Heart left ventricle (tissue), 16 donors: Measurements from ENCODE around the gene ATP5PD. TPM values are rescaled to one million over a fixed set of nuclear protein-coding genes. Genes with fewer than 3 reads are reported as not detected.
"Not testable (repeated sequence)": the region's sequence is repeated elsewhere in the genome, so short reads cannot be mapped to it uniquely, and the experiment has no call there.

Source experiments
- ATAC-seq, 4 donors: fragments of 200-7000 bp; cut with Tn5 transposase; one replicate each; pipeline ENCODE4 v1.9.1; 2020 to 2022; ENCODE audit warnings: moderate library complexity in 4 of 4, mild to moderate bottlenecking in 3 of 4, moderate number of reproducible peaks in 1 of 4
- DNase-seq, 5 donors: peaks; one replicate each; pipeline ENCODE4 v3.0.0-alpha.2; 2020
- H3K27ac ChIP-seq, 12 donors: fragments of 200-600 bp; sonication (generic) in 4 of 12; one replicate each; pipeline versions ENCODE4 v1.5.0 to v1.8.0; 2016 to 2022; ENCODE audit warnings: mild to moderate bottlenecking in 2 of 12
- H3K27me3 ChIP-seq, 9 donors: fragments of 200-600 bp; sonication (generic) in 2 of 9; one replicate each; pipeline versions ENCODE4 v1.5.1 to v1.8.0; 2016 to 2022; ENCODE audit warnings: mild to moderate bottlenecking in 3 of 9
- H3K36me3 ChIP-seq, 9 donors: fragments of 200-600 bp; sonication (generic) in 2 of 9; one replicate each; pipeline versions ENCODE4 v1.5.0 to v1.8.0; 2018 to 2022; ENCODE audit warnings: mild to moderate bottlenecking in 2 of 9
- H3K4me1 ChIP-seq, 12 donors: fragments of 200-600 bp; sonication (generic) in 4 of 12; one replicate each; pipeline versions ENCODE4 v1.5.0 to v1.8.0; 2016 to 2022; ENCODE audit warnings: mild to moderate bottlenecking in 3 of 12
- H3K4me3 ChIP-seq, 12 donors: fragments of 200-600 bp; sonication (generic) in 4 of 12; one replicate each; pipeline versions ENCODE4 v1.5.0 to v1.8.0; 2017 to 2022; ENCODE audit warnings: mild to moderate bottlenecking in 9 of 12, moderate library complexity in 4 of 12
- H3K9me3 ChIP-seq, 12 donors: fragments of 200-600 bp; sonication (generic) in 4 of 12; one replicate each; pipeline versions ENCODE4 v1.5.0 to v1.8.0; 2016 to 2022; ENCODE audit warnings: mild to moderate bottlenecking in 1 of 12
- POLR2A ChIP-seq, 2 donors: fragments of 450-650 bp; IDR thresholded peaks; one replicate each; pipeline ENCODE4 v1.6.1; 2017; ENCODE audit warnings: antibody characterized with exemption in 2 of 2, mild to moderate bottlenecking in 2 of 2, moderate library complexity in 2 of 2
- WGBS, 4 donors: extraction: QIAGEN DNeasy Blood & Tissue Kit in 2 of 4; methylation state at CpG; one replicate each; pipeline versions ENCODE4 v1.1.5 to v1.1.7; 2013 to 2018; 5-methylcytosine and 5-hydroxymethylcytosine counted together
- intact Hi-C, 10 donors: fragments of 100-400 bp; cut with DNase I; formaldehyde crosslinking; loops; one replicate each; pipeline versions ENCODE4 v1.11.1 to v1.14.2; 2022
- polyA plus RNA-seq, 2 donors: library from polyadenylated mRNA; stranded (reverse); fragments of 200-250 nt; gene quantifications; one replicate each; pipeline ENCODE4 v1.2.3, GENCODE V29; 2013
- total RNA-seq, 9 donors: library from RNA; depleted of rRNA in 2 of 9; stranded (reverse); fragments of >200 nt in 2 of 9; fragmentation: NEBNext Ultra II Directional in 3 of 9; extraction: Animal tissue kit (Norgen Biotek cat#: 25700) in 3 of 9; gene quantifications; one replicate each; pipeline versions ENCODE4 v1.1.0 to v1.2.4, GENCODE V29; 2016 to 2023
- TF ChIP-seq, protein P1 (sequence below), 12 donors: fragments of 200-600 bp; sonication (generic) in 4 of 12; IDR thresholded peaks; one replicate each; pipeline versions ENCODE4 v1.5.0 to v1.8.0; 2018 to 2022; ENCODE audit warnings: antibody characterized with exemption in 12 of 12, mild to moderate bottlenecking in 5 of 12
- donor health status: ischemic (EF 13 %, LVEDD 7.1; RV severe dilation, severe dysfunction).
- donor health status: healthy with polysubstance abuse.
- donor health status: DM: no; HTN: yes; CAD: no.
- donor health status: DM: no; HTN: no; CAD: no.
- donor health status: ischemic (EF 25% LVEDD 6.9; RV normal size, moderate dysfunction).
- donor health status: ischemic (EF 25% LVEDD 5.7; RV mildly dilated, moderate dysfunction).
- donor health status: healthy.
- donor health status: DM: yes; HTN: yes; CAD: no.
- donor health status: ischemic (EF 35%, LVEDD 5.7; RV mildly dilated, moderate dysfunction).
- donor health status: nonischemic (EF 11% LVEDD 7.7; RV severe dilation, severe dysfunction).
- donor health status: DM: yes; HTN: yes; CAD: no.
- donor health status: PGD.
- donor health status: ischemic (EF 29% LVEDD 5.4; RV normal size, mild dysfunction).
- donor health status: nonischemic (EF 23%, LVEDD 6.1; RV moderate dilation, normal function).

ATP5PD gene
- total and polyA plus RNA-seq, 11 donors = 597 to 2,623 (median 875) TPM

DNA sequence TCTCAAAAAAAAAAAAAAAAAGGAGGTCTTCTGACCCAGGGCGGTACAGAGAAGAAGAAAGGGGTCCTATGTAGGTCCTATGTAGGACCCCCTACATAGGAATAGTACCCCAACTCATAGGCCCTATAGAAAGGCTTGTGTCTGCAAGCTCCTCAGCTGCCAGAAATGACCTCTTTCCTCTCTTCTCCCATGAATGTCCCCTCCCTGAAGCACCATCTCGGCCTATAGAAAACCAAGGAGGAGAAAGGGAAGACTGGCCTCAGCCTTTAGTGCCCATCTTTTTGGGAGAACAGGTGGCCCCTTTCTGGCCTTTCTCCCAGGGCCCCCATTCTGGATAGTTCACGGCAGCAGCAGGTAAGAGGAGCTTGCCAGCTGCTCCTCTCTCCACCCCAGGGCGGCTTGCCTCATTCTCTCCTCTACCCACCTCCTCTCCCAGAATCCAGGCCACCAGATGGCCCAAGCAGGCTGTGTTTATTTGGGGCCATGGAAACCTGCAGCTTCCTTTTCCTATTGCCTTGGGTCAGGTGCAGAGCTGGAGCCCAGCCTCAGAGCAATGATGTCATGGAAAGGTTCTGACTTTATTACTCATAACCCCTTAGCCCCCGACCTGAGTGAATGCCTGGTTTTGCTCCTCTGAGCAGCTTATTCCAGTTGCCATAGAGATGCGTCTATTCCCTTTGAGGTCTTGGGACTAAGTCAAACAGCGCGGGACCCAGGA lies 35.9 kb downstream of the ATP5PD start:
- Histone ChIP-seq H3K36me3 (peaks cover 0 to 7% (median 0%) of the 10 kb centered on the region in 9 donors), H3K9me3 (no peaks in the 10 kb centered on the region), H3K4me3 (peak overlapping the region in 7 of 12 donors; percentile 78 to 94 (median 87)), H3K4me1 (peaks cover 0 to 34% (median 22%) of the 10 kb centered on the region in 12 donors), H3K27ac (peak overlapping the region; percentile 52 to 96 (median 90)), H3K27me3 (no peaks in the 10 kb centered on the region)
- peak; percentile 66 to 84 (median 76) for ATAC-seq
- TF ChIP-seq, protein P1, sequence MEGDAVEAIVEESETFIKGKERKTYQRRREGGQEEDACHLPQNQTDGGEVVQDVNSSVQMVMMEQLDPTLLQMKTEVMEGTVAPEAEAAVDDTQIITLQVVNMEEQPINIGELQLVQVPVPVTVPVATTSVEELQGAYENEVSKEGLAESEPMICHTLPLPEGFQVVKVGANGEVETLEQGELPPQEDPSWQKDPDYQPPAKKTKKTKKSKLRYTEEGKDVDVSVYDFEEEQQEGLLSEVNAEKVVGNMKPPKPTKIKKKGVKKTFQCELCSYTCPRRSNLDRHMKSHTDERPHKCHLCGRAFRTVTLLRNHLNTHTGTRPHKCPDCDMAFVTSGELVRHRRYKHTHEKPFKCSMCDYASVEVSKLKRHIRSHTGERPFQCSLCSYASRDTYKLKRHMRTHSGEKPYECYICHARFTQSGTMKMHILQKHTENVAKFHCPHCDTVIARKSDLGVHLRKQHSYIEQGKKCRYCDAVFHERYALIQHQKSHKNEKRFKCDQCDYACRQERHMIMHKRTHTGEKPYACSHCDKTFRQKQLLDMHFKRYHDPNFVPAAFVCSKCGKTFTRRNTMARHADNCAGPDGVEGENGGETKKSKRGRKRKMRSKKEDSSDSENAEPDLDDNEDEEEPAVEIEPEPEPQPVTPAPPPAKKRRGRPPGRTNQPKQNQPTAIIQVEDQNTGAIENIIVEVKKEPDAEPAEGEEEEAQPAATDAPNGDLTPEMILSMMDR (IDR thresholded peaks at IDR 0.05) = peak in 1 of 12 donors; percentile 8
- no peak for TF ChIP-seq POLR2A (IDR thresholded peaks at IDR 0.05)
- peak in 4 of 5 donors; percentile 64 to 85 (median 70) for DNase-seq
- intact Hi-C loops = loop anchor here in 6 of 10 donors (2.0 to 5.0 kb wide), 3 partner anchors 18 to 49 kb away; no protein-coding TSS in a partner anchor
- 53 to 63% (median 56%) methylated on average over 8 of the region's 8 CpGs for WGBS, 4 donors

DNA sequence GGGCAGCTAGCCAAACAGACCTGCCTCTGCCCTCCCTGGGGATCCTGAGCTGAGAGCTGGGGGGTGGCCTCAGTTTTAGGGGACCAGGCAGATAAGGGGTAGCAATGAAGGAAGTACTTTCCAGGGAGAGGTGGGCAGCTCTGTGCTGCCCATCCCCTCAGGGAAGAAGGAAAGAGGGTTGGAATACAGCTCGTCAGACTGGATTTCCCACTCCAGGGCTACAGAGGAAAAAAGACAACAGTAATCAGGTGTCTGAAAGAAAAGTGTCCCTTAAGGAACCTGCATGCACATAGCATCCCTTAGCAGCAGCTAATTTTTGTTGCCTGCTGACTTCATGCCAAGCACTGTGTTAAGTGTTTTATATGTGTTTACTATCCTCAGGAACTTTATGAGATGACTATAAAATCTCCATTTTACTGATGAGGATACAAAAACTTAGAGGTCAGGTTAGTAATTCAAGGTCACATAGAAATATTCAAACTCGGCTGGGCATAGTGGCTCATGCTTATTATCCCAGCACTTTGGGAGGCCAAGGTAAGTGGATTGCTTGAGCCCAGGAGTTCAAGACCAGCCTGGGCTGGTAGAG lies 37.5 kb downstream of the ATP5PD start:
- TF ChIP-seq, protein P1 (IDR thresholded peaks at IDR 0.05) = no peak
- no peak for TF ChIP-seq POLR2A (IDR thresholded peaks at IDR 0.05)
- ATAC-seq (no peak), DNase-seq (no peak)
- Histone ChIP-seq H3K9me3 (no peaks in the 10 kb centered on the region), H3K27ac (no peak overlapping the region), H3K4me1 (peaks cover 0 to 31% (median 22%) of the 10 kb centered on the region in 12 donors), H3K4me3 (no peak overlapping the region), H3K27me3 (no peaks in the 10 kb centered on the region), H3K36me3 (peaks cover 0 to 23% (median 7%) of the 10 kb centered on the region in 9 donors)
- intact Hi-C loops = loop anchor here in 1 of 10 donors (5.0 kb wide), 1 partner anchor 42 kb away; no protein-coding TSS in a partner anchor
- WGBS, 4 donors = 71 to 84% (median 82%) methylated on average over 2 of the region's 2 CpGs

DNA sequence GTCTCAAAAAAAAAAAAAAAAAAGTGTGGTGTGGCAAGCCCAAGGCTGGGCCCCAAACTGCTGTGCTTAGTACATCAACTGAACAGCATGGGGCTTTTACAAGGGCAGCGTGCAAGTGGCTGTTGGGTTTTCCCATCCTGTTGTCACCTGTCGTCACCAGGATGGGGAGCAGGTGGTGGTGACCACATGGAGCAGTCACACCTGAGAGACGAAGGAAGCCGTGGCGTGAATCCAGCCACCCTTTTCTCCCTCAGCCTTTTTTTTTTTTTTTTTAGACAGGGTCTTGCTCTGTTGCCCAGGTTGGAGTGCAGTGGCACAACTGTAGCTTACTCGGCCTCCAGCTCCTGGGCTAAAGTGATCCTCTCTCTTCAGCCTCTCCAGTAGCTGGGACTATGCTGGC lies 38.4 kb downstream of the ATP5PD start:
- Histone ChIP-seq H3K27me3 (no peaks in the 10 kb centered on the region), H3K36me3 (peaks cover 0 to 31% (median 15%) of the 10 kb centered on the region in 9 donors), H3K27ac (no peak overlapping the region), H3K4me1 (peaks cover 0 to 24% (median 17%) of the 10 kb centered on the region in 12 donors), H3K9me3 (no peaks in the 10 kb centered on the region), H3K4me3 (no peak overlapping the region)
- ATAC-seq (no peak), DNase-seq (no peak)
- intact Hi-C loops = loop anchor here in 1 of 10 donors (5.0 kb wide), 1 partner anchor 41 kb away; no protein-coding TSS in a partner anchor
- no peak for TF ChIP-seq POLR2A (IDR thresholded peaks at IDR 0.05)
- TF ChIP-seq, protein P1 (IDR thresholded peaks at IDR 0.05) = no peak
- 90 to 95% (median 92%) methylated on average over 6 of the region's 6 CpGs for WGBS, 4 donors

DNA sequence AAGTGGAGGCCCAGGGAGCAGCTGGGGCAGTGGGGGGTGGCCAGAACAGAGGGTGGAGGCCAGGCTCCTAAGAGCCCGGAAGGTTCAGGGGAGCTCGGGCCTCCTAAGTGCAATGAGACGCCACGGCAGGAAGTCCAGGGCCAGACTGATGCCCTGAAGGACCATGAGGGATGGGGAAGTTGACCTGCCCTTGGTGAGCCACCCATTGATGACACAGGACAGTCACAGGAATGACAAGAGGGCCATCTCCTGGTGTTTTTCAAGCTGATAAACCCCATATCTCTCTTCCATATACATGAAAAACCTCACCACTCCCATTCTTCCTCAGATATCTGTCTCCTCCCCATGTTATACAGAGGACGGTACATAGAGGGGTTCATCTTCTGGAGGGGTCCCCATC lies 40.1 kb downstream of the ATP5PD start:
- Histone ChIP-seq H3K4me3 (no peak overlapping the region), H3K36me3 (peaks cover 0 to 48% (median 33%) of the 10 kb centered on the region in 9 donors), H3K27ac (no peak overlapping the region), H3K4me1 (peaks cover 0 to 13% (median 8%) of the 10 kb centered on the region in 12 donors), H3K27me3 (no peaks in the 10 kb centered on the region), H3K9me3 (no peaks in the 10 kb centered on the region)
- ATAC-seq (no peak), DNase-seq (no peak)
- TF ChIP-seq, protein P1 (IDR thresholded peaks at IDR 0.05) = peak in 1 of 12 donors; percentile 9
- no peak for TF ChIP-seq POLR2A (IDR thresholded peaks at IDR 0.05)
- intact Hi-C loops = loop anchor here in 1 of 10 donors (5.0 kb wide), 1 partner anchor 39 kb away; no protein-coding TSS in a partner anchor
- 81 to 89% (median 86%) methylated on average over 5 of the region's 5 CpGs for WGBS, 4 donors

DNA sequence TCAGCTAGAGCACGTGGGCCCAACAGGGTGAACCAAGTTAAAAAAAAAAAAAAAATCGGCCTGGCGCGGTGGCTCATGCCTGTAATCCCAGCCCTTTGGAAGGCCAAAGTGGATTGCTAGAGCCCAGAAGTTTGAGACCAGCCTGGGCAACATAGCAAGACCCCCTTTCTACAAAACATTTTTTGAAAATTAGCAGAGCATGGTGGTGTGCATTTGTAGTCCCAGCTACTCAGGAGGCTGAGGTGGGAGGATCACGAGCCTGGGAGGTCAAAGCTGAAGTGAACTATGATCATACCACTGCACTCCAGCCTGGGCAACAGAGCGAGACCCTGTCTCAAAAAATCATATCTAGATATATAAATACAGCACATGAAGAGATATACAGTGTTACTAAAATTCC lies 40.7 kb downstream of the ATP5PD start:
- peaks cover under 1 to 54% (median 38%) of the 10 kb centered on the region in 9 donors for H3K36me3 ChIP-seq
- intact Hi-C loops = loop anchor here in 1 of 10 donors (5.0 kb wide), 1 partner anchor 39 kb away; no protein-coding TSS in a partner anchor
- 93 to 98% (median 94%) methylated on average over 6 of the region's 6 CpGs for WGBS, 4 donors
- ATAC-seq, H3K9me3 ChIP-seq, H3K27ac ChIP-seq, H3K4me3 ChIP-seq, H3K4me1 ChIP-seq, DNase-seq, H3K27me3 ChIP-seq: not testable (repeated sequence)
